Lower lobe of right lung (tissue), 2 donors: Measurements from ENCODE around the gene ESPNL. TPM values are rescaled to one million over a fixed set of nuclear protein-coding genes. Genes with fewer than 3 reads are reported as not detected.

Experiments
- ATAC-seq, 2 donors: fragments of 200-7000 bp; cut with Tn5 transposase; one replicate each; pipeline ENCODE4 v1.9.1; 2020 to 2022; ENCODE audit warnings: mild to moderate bottlenecking in 2 of 2, moderate library complexity in 2 of 2
- DNase-seq: peaks from one replicate; pipeline ENCODE4 v3.0.0-alpha.2; 2020
- H3K27ac ChIP-seq: fragments of 200-600 bp; one replicate; pipeline ENCODE4 v1.8.0; 2022
- H3K27me3 ChIP-seq: fragments of 200-600 bp; one replicate; pipeline ENCODE4 v1.8.0; 2022; ENCODE audit warnings: low read depth
- H3K36me3 ChIP-seq: fragments of 200-600 bp; one replicate; pipeline ENCODE4 v1.8.0; 2022; ENCODE audit warnings: mild to moderate bottlenecking
- H3K4me1 ChIP-seq: fragments of 200-600 bp; one replicate; pipeline ENCODE4 v1.8.0; 2022
- H3K4me3 ChIP-seq: fragments of 200-600 bp; one replicate; pipeline ENCODE4 v1.8.0; 2022; ENCODE audit warnings: mild to moderate bottlenecking
- H3K9me3 ChIP-seq: fragments of 200-600 bp; one replicate; pipeline ENCODE4 v1.8.0; 2022
- CTCF ChIP-seq: fragments of 200-600 bp; IDR thresholded peaks from one replicate; pipeline ENCODE4 v1.8.0; 2022; ENCODE audit warnings: antibody characterized with exemption, mild to moderate bottlenecking
- intact Hi-C: fragments of 100-400 bp; cut with DNase I; formaldehyde crosslinking; loops from one replicate; pipeline ENCODE4 v1.11.0; 2022
- total RNA-seq: library from RNA; stranded (reverse); fragmentation: NEBNext Ultra II Directional; extraction: Animal tissue kit (Norgen Biotek cat#: 25700); gene quantifications from one replicate; pipeline ENCODE4 v1.2.1, GENCODE V29; 2021
- donor health status: DM: no; HTN: yes; CAD: no; lungs with severe emphysema.

ESPNL gene
- total RNA-seq, 1 donor from 2014 or later, result 0.09 TPM

GRCh38 chr2:238151628-238152235, 51.6 kb downstream of the ESPNL start:
- H3K4me3 ChIP-seq, result no peak overlapping the region
- H3K36me3 ChIP-seq, result no peaks in the 10 kb centered on the region
- no peaks in the 10 kb centered on the region for H3K27me3 ChIP-seq
- DNase-seq (no peak), ATAC-seq (no peak)
- H3K9me3 ChIP-seq, result no peaks in the 10 kb centered on the region
- no peak overlapping the region for H3K27ac ChIP-seq
- H3K4me1 ChIP-seq, result no peaks in the 10 kb centered on the region
- intact Hi-C loops, result no loop called here
- no peak for TF ChIP-seq CTCF

GRCh38 chr2:238152771-238153688, 52.9 kb downstream of the ESPNL start:
- DNase-seq, result no peak

GRCh38 chr2:238154570-238154969, 54.4 kb downstream of the ESPNL start:
- peaks cover 11% of the 10 kb centered on the region for H3K4me1 ChIP-seq
- DNase-seq (no peak), ATAC-seq (no peak)
- H3K36me3 ChIP-seq, result no peaks in the 10 kb centered on the region
- H3K27ac ChIP-seq, result no peak overlapping the region
- H3K27me3 ChIP-seq, result peaks cover 9% of the 10 kb centered on the region
- no peak overlapping the region for H3K4me3 ChIP-seq
- no peaks in the 10 kb centered on the region for H3K9me3 ChIP-seq
- TF ChIP-seq CTCF, result no peak
- intact Hi-C loops, result no loop called here

More at GRCh38 chr2:238152771-238153688, 52.9 kb downstream of the ESPNL start:
- TF ChIP-seq CTCF, result no peak
- no peaks in the 10 kb centered on the region for H3K9me3 ChIP-seq
- no peaks in the 10 kb centered on the region for H3K36me3 ChIP-seq
- peaks cover under 1% of the 10 kb centered on the region for H3K27me3 ChIP-seq
- no peak overlapping the region for H3K4me3 ChIP-seq
- H3K4me1 ChIP-seq, result no peaks in the 10 kb centered on the region
- ATAC-seq, result no peak
- no peak overlapping the region for H3K27ac ChIP-seq
- intact Hi-C loops, result no loop called here

GRCh38 chr2:238155051-238155760, 55.1 kb downstream of the ESPNL start:
- DNase-seq, result no peak
- no peaks in the 10 kb centered on the region for H3K36me3 ChIP-seq
- no peaks in the 10 kb centered on the region for H3K9me3 ChIP-seq
- H3K27me3 ChIP-seq, result peaks cover 15% of the 10 kb centered on the region
- H3K4me3 ChIP-seq, result no peak overlapping the region
- no peak for ATAC-seq
- no peak overlapping the region for H3K27ac ChIP-seq
- H3K4me1 ChIP-seq, result peaks cover 11% of the 10 kb centered on the region
- no peak for TF ChIP-seq CTCF
- intact Hi-C loops, result no loop called here
